Liver (tissue), 9 donors: ENCODE data around the gene NUBPL. TPM values are rescaled to one million over a fixed set of nuclear protein-coding genes. Genes with fewer than 3 reads are reported as not detected.
"Not testable (repeated sequence)": the region's sequence is repeated elsewhere in the genome, so short reads cannot be mapped to it uniquely, and the experiment has no call there.

Experiments
- DNase-seq: peaks from one replicate; pipeline ENCODE4 v3.0.0-alpha.2; 2017; ENCODE audit warnings: low spot score
- H3K27ac ChIP-seq, 2 donors: one replicate each; pipeline ENCODE4 v1.7.0; 2013; ENCODE audit warnings: inconsistent platforms in 2 of 2, low read length in 2 of 2, control low read depth in 1 of 2, low read depth in 1 of 2, mild to moderate bottlenecking in 1 of 2
- H3K27me3 ChIP-seq, 4 donors: one replicate each; pipeline versions ENCODE4 v1.6.1 to v1.7.0; 2013; ENCODE audit warnings: low read length in 3 of 4, inconsistent platforms in 1 of 4, mild to moderate bottlenecking in 1 of 4, moderate library complexity in 1 of 4; ENCODE audit not compliant: control insufficient read depth in 4 of 4, insufficient read depth in 4 of 4
- H3K36me3 ChIP-seq, 4 donors: one replicate each; pipeline versions ENCODE4 v1.6.1 to v1.7.0; 2013; ENCODE audit warnings: low read length in 3 of 4, mild to moderate bottlenecking in 3 of 4, low read depth in 1 of 4, moderate library complexity in 1 of 4; ENCODE audit not compliant: control insufficient read depth in 4 of 4, insufficient read depth in 3 of 4
- H3K4me1 ChIP-seq, 4 donors: one replicate each; pipeline versions ENCODE4 v1.6.1 to v1.7.0; 2013; ENCODE audit warnings: low read length in 3 of 4, mild to moderate bottlenecking in 3 of 4, moderate library complexity in 1 of 4; ENCODE audit not compliant: control insufficient read depth in 4 of 4, insufficient read depth in 4 of 4
- H3K4me3 ChIP-seq, 3 donors: one replicate each; pipeline versions ENCODE4 v1.6.1 to v1.7.0; 2013; ENCODE audit warnings: low read length in 3 of 3, control low read depth in 1 of 3, low read depth in 1 of 3, mild to moderate bottlenecking in 1 of 3
- H3K9ac ChIP-seq, 2 donors: one replicate each; pipeline ENCODE4 v1.7.0; 2013; ENCODE audit warnings: low read length in 2 of 2, mild to moderate bottlenecking in 2 of 2, moderate library complexity in 2 of 2, control low read depth in 1 of 2, low read depth in 1 of 2
- H3K9me3 ChIP-seq, 4 donors: one replicate each; pipeline versions ENCODE4 v1.6.1 to v1.7.0; 2013; ENCODE audit warnings: low read length in 3 of 4; ENCODE audit not compliant: control insufficient read depth in 4 of 4
- ATF3 ChIP-seq: IDR thresholded peaks from 2 replicates; pipeline ENCODE4 v1.6.1; 2016; ENCODE audit warnings: antibody characterized with exemption
- CTCF ChIP-seq: fragments of 150-350 bp; IDR thresholded peaks from 2 replicates; pipeline ENCODE4 v1.5.1; 2017; ENCODE audit warnings: improper control_type of control experiment, low read depth, low read length; ENCODE audit not compliant: missing input control
- EGR1 ChIP-seq, 2 donors: IDR thresholded peaks; 2 replicates each; pipeline ENCODE4 v1.6.1; 2016 to 2018; ENCODE audit warnings: antibody characterized with exemption in 2 of 2, low read depth in 2 of 2
- FOXA2 ChIP-seq: IDR thresholded peaks from 2 replicates; pipeline ENCODE4 v1.6.1; 2016; ENCODE audit warnings: antibody characterized with exemption
- GABPA ChIP-seq, 2 donors: IDR thresholded peaks in 1 of 2; conservative IDR thresholded peaks in 1 of 2; 2 replicates each; pipeline ENCODE4 v1.6.1; 2016; ENCODE audit warnings: antibody characterized with exemption in 2 of 2, mild to moderate bottlenecking in 1 of 2, moderate library complexity in 1 of 2
- HNF4A ChIP-seq, 2 donors: conservative IDR thresholded peaks; 2 replicates each; pipeline ENCODE4 v1.6.1; 2016; ENCODE audit warnings: antibody characterized with exemption in 2 of 2, mild to moderate bottlenecking in 2 of 2
- JUND ChIP-seq, 2 donors: IDR thresholded peaks; 2 replicates each; pipeline ENCODE4 v1.6.1; 2016; ENCODE audit warnings: antibody characterized with exemption in 2 of 2
- MAX ChIP-seq: IDR thresholded peaks from 2 replicates; pipeline ENCODE4 v1.6.1; 2016; ENCODE audit warnings: antibody characterized with exemption
- RAD21 ChIP-seq, 2 donors: IDR thresholded peaks; 2 replicates each; pipeline ENCODE4 v1.6.1; 2016; ENCODE audit warnings: antibody characterized with exemption in 2 of 2, mild to moderate bottlenecking in 2 of 2
- REST ChIP-seq: IDR thresholded peaks from 2 replicates; pipeline ENCODE4 v1.6.1; 2016; ENCODE audit warnings: antibody characterized with exemption, mild to moderate bottlenecking
- RXRA ChIP-seq, 2 donors: IDR thresholded peaks; 2 replicates each; pipeline ENCODE4 v1.6.1; 2017 to 2018; ENCODE audit warnings: antibody characterized with exemption in 2 of 2, mild to moderate bottlenecking in 1 of 2
- SP1 ChIP-seq: IDR thresholded peaks from 2 replicates; pipeline ENCODE4 v1.6.1; 2018; ENCODE audit warnings: antibody characterized with exemption, mild to moderate bottlenecking
- TAF1 ChIP-seq: conservative IDR thresholded peaks from 2 replicates; pipeline ENCODE4 v1.6.1; 2016; ENCODE audit warnings: antibody characterized with exemption, mild to moderate bottlenecking
- YY1 ChIP-seq: IDR thresholded peaks from 2 replicates; pipeline ENCODE4 v1.6.1; 2016; ENCODE audit warnings: antibody characterized with exemption, mild to moderate bottlenecking
- ZBTB33 ChIP-seq: IDR thresholded peaks from 2 replicates; pipeline ENCODE4 v1.6.1; 2016; ENCODE audit warnings: antibody characterized with exemption
- WGBS: extraction: QIAGEN DNeasy Blood & Tissue Kit; methylation state at CpG from one replicate; pipeline ENCODE4 v1.1.7; 2013; 5-methylcytosine and 5-hydroxymethylcytosine counted together
- polyA plus RNA-seq, 2 donors: library from polyadenylated mRNA; stranded (reverse) in 1 of 2; unstranded in 1 of 2; fragments of 200-250 nt in 1 of 2; fragments of >200 nt in 1 of 2; fragmentation: Nextera tagmentation in 1 of 2; extraction: Ambion mirVana in 1 of 2; gene quantifications; one replicate each; pipeline versions ENCODE4 v1.2.1 to v1.2.3, GENCODE V29; 2013 to 2015
- total RNA-seq, 2 donors: library from RNA; depleted of rRNA; stranded (reverse); fragments of >200 nt; gene quantifications; one replicate each; pipeline ENCODE4 v1.2.3, GENCODE V29; 2014
- donor health status: healthy.
- donor health status: healthy.
- donor health status: healthy.
- donor health status: healthy.
- donor health status: healthy.

NUBPL gene
- total and polyA plus RNA-seq, 4 donors: 4.2 to 9.3 (median 6.7) TPM

- not testable (repeated sequence) for H3K4me3 ChIP-seq, DNase-seq, H3K9ac ChIP-seq, H3K9me3 ChIP-seq, H3K27me3 ChIP-seq, H3K36me3 ChIP-seq
- 49% methylated on average over 7 of the region's 7 CpGs for WGBS
- H3K27ac ChIP-seq: peak overlapping the region; percentile 46 to 67
- peaks cover 0 to 14% (median 0%) of the 10 kb centered on the region in 4 donors for H3K4me1 ChIP-seq
- TF ChIP-seq EGR1 (IDR thresholded peaks at IDR 0.05; ENCODE audit: low read depth in 2 of 2): peak in 1 of 2 donors; percentile 80
- TF ChIP-seq ATF3: peak; percentile 75
- TF ChIP-seq RXRA (IDR thresholded peaks at IDR 0.05): peak; percentile 89 to 97
- TF ChIP-seq HNF4A (conservative IDR thresholded peaks at IDR 0.05): peak; percentile 77 to 78
- TF ChIP-seq MAX: peak; percentile 48
- TF ChIP-seq SP1: peak; percentile 53
- TF ChIP-seq GABPA (IDR thresholded peaks at IDR 0.05 in 1 of 2, conservative IDR thresholded peaks at IDR 0.05 in 1 of 2): peak in 1 of 2 donors; percentile 19
- TF ChIP-seq JUND (IDR thresholded peaks at IDR 0.05): peak; percentile 20 to 46
- peak; percentile 72 for TF ChIP-seq YY1
Observed at GRCh38 chr14:31708661-31709060, 147.5 kb downstream of the NUBPL start.

GRCh38 chr14:31712244-31713127 is 151.3 kb downstream of the NUBPL start:
- H3K4me1 ChIP-seq: peaks cover 0 to 15% (median 5%) of the 10 kb centered on the region in 4 donors
- no peak overlapping the region for H3K4me3 ChIP-seq
- H3K9ac ChIP-seq: no peak overlapping the region
- WGBS: 95% methylated on average over 18 of the region's 18 CpGs
- peaks cover 0 to 1% (median 0%) of the 10 kb centered on the region in 4 donors for H3K36me3 ChIP-seq
- no peak for DNase-seq
- H3K27ac ChIP-seq: no peak overlapping the region
- no peaks in the 10 kb centered on the region for H3K9me3 ChIP-seq
- TF ChIP-seq JUND (IDR thresholded peaks at IDR 0.05): no peak
- no peak for TF ChIP-seq YY1
- H3K27me3 ChIP-seq: no peaks in the 10 kb centered on the region

- no peak for TF ChIP-seq RAD21 (IDR thresholded peaks at IDR 0.05)
- no peak for TF ChIP-seq TAF1
- no peak for TF ChIP-seq RXRA (IDR thresholded peaks at IDR 0.05)
- TF ChIP-seq FOXA2: no peak
- no peak for TF ChIP-seq YY1
- no peak for TF ChIP-seq CTCF
- TF ChIP-seq MAX: no peak
- no peak for TF ChIP-seq ZBTB33
- TF ChIP-seq REST: no peak
- no peak for TF ChIP-seq GABPA (IDR thresholded peaks at IDR 0.05 in 1 of 2, conservative IDR thresholded peaks at IDR 0.05 in 1 of 2)
- TF ChIP-seq SP1: no peak
- peaks cover 1 to 12% (median 7%) of the 10 kb centered on the region in 4 donors for H3K4me1 ChIP-seq
- no peaks in the 10 kb centered on the region for H3K27me3 ChIP-seq
- H3K27ac ChIP-seq: no peak overlapping the region
- no peak overlapping the region for H3K9ac ChIP-seq
- H3K36me3 ChIP-seq: peaks cover 0 to 1% (median 0%) of the 10 kb centered on the region in 4 donors
- H3K9me3 ChIP-seq: no peaks in the 10 kb centered on the region
- no peak overlapping the region for H3K4me3 ChIP-seq
- DNase-seq: no peak
Observed at GRCh38 chr14:31716208-31716607, 155.0 kb downstream of the NUBPL start.
